CD14-positive monocyte (primary cell): Measurements from ENCODE around the gene LPIN1. TPM values are rescaled to one million over a fixed set of nuclear protein-coding genes. Genes with fewer than 3 reads are reported as not detected.

ENCODE experiments used
- DNase-seq, 3 donors: peaks; one replicate each; pipeline ENCODE4 v3.0.0-alpha.2; 2011 to 2022
- H2AFZ ChIP-seq: 2 replicates; pipeline ENCODE4 v1.6.0; 2012; ENCODE audit warnings: mild to moderate bottlenecking, low read depth, low read length, inconsistent platforms; ENCODE audit not compliant: insufficient read depth, poor library complexity, severe bottlenecking
- H3K27ac ChIP-seq, 2 donors: 1 replicate in 1 of 2; 2 replicates in 1 of 2; pipeline ENCODE4 v1.5.1; 2012 to 2013; ENCODE audit warnings: low read length in 2 of 2, control low read depth in 1 of 2, inconsistent platforms in 1 of 2, low read depth in 1 of 2, mild to moderate bottlenecking in 1 of 2
- H3K27me3 ChIP-seq, 2 donors: one replicate each; pipeline versions ENCODE4 v1.6.0 to v1.6.1; 2011 to 2013; ENCODE audit warnings: low read length in 2 of 2; ENCODE audit not compliant: control insufficient read depth in 2 of 2, insufficient read depth in 2 of 2
- H3K36me3 ChIP-seq, 2 donors: replicated peaks in 1 of 2; 1 replicate in 1 of 2; 2 replicates in 1 of 2; pipeline versions ENCODE4 v1.5.1 to v1.6.1; 2012 to 2013; ENCODE audit warnings: low read length in 2 of 2, control low read depth in 1 of 2, inconsistent platforms in 1 of 2, mild to moderate bottlenecking in 1 of 2; ENCODE audit not compliant: insufficient read depth in 2 of 2, control insufficient read depth in 1 of 2
- H3K4me1 ChIP-seq, 2 donors: 1 replicate in 1 of 2; 2 replicates in 1 of 2; pipeline versions ENCODE4 v1.5.1 to v1.6.1; 2012 to 2013; ENCODE audit warnings: low read length in 2 of 2, control low read depth in 1 of 2, inconsistent platforms in 1 of 2, mild to moderate bottlenecking in 1 of 2, moderate library complexity in 1 of 2; ENCODE audit not compliant: insufficient read depth in 2 of 2, control insufficient read depth in 1 of 2
- H3K4me2 ChIP-seq: replicated peaks from 2 replicates; pipeline ENCODE3; 2012; ENCODE audit warnings: low read length, moderate library complexity, mild to moderate bottlenecking; ENCODE audit not compliant: poor library complexity, severe bottlenecking; ENCODE audit errors: extremely low read depth
- H3K4me3 ChIP-seq, 3 experiments: fragments of 200-600 bp in 1 of 3; sonication (generic) in 1 of 3; replicated peaks in 1 of 3; 1 replicate in 2 of 3; 2 replicates in 1 of 3; pipeline ENCODE4 v1.5.1; 2011 to 2013; ENCODE audit warnings: low read length in 3 of 3, mild to moderate bottlenecking in 3 of 3, control low read depth in 2 of 3, low read depth in 2 of 3, inconsistent platforms in 1 of 3, moderate library complexity in 1 of 3
- H3K79me2 ChIP-seq: 2 replicates; pipeline ENCODE4 v1.6.0; 2012; ENCODE audit warnings: mild to moderate bottlenecking, control low read depth, inconsistent platforms, low read length, moderate library complexity; ENCODE audit not compliant: insufficient read depth
- H3K9ac ChIP-seq: 2 replicates; pipeline ENCODE4 v1.6.0; 2017; ENCODE audit warnings: low read length, mild to moderate bottlenecking; ENCODE audit not compliant: insufficient read depth, poor library complexity, severe bottlenecking
- H3K9me3 ChIP-seq, 2 donors: replicated peaks in 1 of 2; 1 replicate in 1 of 2; 2 replicates in 1 of 2; pipeline versions ENCODE4 v1.5.1 to v1.6.1; 2012 to 2013; ENCODE audit warnings: low read length in 2 of 2, control low read depth in 1 of 2; ENCODE audit not compliant: control insufficient read depth in 1 of 2, insufficient read depth in 1 of 2
- H4K20me1 ChIP-seq: 2 replicates; pipeline ENCODE4 v1.6.0; 2012; ENCODE audit warnings: mild to moderate bottlenecking, low read length, control low read depth, moderate library complexity; ENCODE audit not compliant: insufficient read depth
- H3K27ac Mint-ChIP-seq, 7 donors: one replicate each; pipeline ENCODE4 v1.8.0; 2020; ENCODE audit warnings: mild to moderate bottlenecking in 7 of 7, mixed read lengths in 7 of 7, moderate library complexity in 6 of 7, inconsistent platforms in 2 of 7
- H3K27me3 Mint-ChIP-seq, 3 donors: one replicate each; pipeline ENCODE4 v1.8.0; 2021 to 2022; ENCODE audit warnings: low read depth in 3 of 3, mild to moderate bottlenecking in 3 of 3, mixed read lengths in 3 of 3, moderate library complexity in 3 of 3, inconsistent platforms in 1 of 3
- H3K36me3 Mint-ChIP-seq, 2 donors: one replicate each; pipeline ENCODE4 v1.8.0; 2020; ENCODE audit warnings: mixed read lengths in 2 of 2, inconsistent platforms in 1 of 2, mild to moderate bottlenecking in 1 of 2
- H3K4me1 Mint-ChIP-seq: one replicate; pipeline ENCODE4 v1.8.0; 2020; ENCODE audit warnings: mild to moderate bottlenecking, mixed read lengths
- H3K4me3 Mint-ChIP-seq, 2 donors: one replicate each; pipeline ENCODE4 v1.8.0; 2020; ENCODE audit warnings: mild to moderate bottlenecking in 2 of 2, mixed read lengths in 2 of 2, moderate library complexity in 1 of 2
- H3K9me3 Mint-ChIP-seq, 7 donors: one replicate each; pipeline ENCODE4 v1.8.0; 2020 to 2022; ENCODE audit warnings: mixed read lengths in 7 of 7, mild to moderate bottlenecking in 6 of 7, moderate library complexity in 6 of 7, inconsistent platforms in 2 of 7
- WGBS: methylation state at CpG from one replicate; pipeline ENCODE4 v1.1.5; 2013; ENCODE audit warnings: missing lambda C conversion rate; ENCODE audit not compliant: insufficient coverage; 5-methylcytosine and 5-hydroxymethylcytosine counted together
- intact Hi-C, 2 donors: fragments of 100-400 bp; cut with micrococcal nuclease; formaldehyde crosslinking; loops; one replicate each; pipeline versions ENCODE4 v1.15.0 to v1.15.1; 2023
- polyA plus RNA-seq, 3 donors: library from polyadenylated mRNA; depleted of rRNA in 1 of 3; unstranded in 2 of 3; stranded (reverse) in 1 of 3; fragments of 300-500 nt in 2 of 3; fragments of >200 nt in 1 of 3; fragmentation: Illumina TruSeq in 2 of 3; gene quantifications; 1 replicate in 2 of 3; 2 replicates in 1 of 3; pipeline ENCODE4 v1.2.3, GENCODE V29; 2012 to 2021
- TF ChIP-seq, protein P1 (sequence below): fragments of 200-600 bp; IDR thresholded peaks from one replicate; pipeline ENCODE4 v1.8.0; 2022; ENCODE audit warnings: antibody characterized with exemption, mild to moderate bottlenecking

LPIN1 gene
- polyA plus RNA-seq, 3 donors: 1.8 to 17.6 (median 2.7) TPM

DNA sequence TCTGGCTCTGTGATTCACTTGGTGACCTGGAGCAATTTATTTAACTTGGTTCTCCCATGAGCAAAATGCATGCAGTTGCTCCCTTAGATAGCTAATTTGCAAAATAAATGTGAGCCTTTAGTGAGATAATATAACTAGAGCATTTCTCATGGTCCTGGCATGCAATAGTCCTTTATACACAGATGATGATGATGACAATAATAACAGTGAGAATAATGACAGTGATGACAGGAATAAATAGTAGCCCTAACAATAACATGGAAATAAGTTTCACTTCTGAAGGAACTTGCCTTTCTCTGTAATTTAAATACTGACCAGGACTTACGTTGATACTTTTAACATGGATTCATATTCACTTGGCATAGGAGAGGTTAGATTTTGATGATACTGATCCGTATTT, 49.2 kb downstream of the LPIN1 start:
- WGBS: no CpG with 5 or more reads among the region's 2 CpGs
- Histone ChIP-seq H3K36me3 (peaks cover 74 to 100% of the 10 kb centered on the region in 2 donors), H3K9me3 (no peaks in the 10 kb centered on the region), H3K9ac (no peak overlapping the region), H3K27ac (no peak overlapping the region), H3K79me2 (no peaks in the 10 kb centered on the region), H3K4me1 (no peaks in the 10 kb centered on the region), H3K4me3 (no peak overlapping the region), H3K4me2 (no peak overlapping the region), H3K27me3 (no peaks in the 10 kb centered on the region), H2AFZ (no peak overlapping the region), H4K20me1 (no peaks in the 10 kb centered on the region)
- peaks cover 0 to 4% (median 2%) of the 10 kb centered on the region in 3 donors for H3K27me3 Mint-ChIP-seq
- H3K27ac Mint-ChIP-seq: no peak overlapping the region
- peaks cover 0 to 1% (median 0%) of the 10 kb centered on the region in 7 donors for H3K9me3 Mint-ChIP-seq
- DNase-seq: no peak
- peaks cover 88 to 93% of the 10 kb centered on the region in 2 donors for H3K36me3 Mint-ChIP-seq
- intact Hi-C loops: loop anchor here in 1 of 2 donors (10.0 kb wide), 1 partner anchor 1209 kb away; no protein-coding TSS in a partner anchor
- TF ChIP-seq, protein P1, sequence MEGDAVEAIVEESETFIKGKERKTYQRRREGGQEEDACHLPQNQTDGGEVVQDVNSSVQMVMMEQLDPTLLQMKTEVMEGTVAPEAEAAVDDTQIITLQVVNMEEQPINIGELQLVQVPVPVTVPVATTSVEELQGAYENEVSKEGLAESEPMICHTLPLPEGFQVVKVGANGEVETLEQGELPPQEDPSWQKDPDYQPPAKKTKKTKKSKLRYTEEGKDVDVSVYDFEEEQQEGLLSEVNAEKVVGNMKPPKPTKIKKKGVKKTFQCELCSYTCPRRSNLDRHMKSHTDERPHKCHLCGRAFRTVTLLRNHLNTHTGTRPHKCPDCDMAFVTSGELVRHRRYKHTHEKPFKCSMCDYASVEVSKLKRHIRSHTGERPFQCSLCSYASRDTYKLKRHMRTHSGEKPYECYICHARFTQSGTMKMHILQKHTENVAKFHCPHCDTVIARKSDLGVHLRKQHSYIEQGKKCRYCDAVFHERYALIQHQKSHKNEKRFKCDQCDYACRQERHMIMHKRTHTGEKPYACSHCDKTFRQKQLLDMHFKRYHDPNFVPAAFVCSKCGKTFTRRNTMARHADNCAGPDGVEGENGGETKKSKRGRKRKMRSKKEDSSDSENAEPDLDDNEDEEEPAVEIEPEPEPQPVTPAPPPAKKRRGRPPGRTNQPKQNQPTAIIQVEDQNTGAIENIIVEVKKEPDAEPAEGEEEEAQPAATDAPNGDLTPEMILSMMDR: no peak
- no peak overlapping the region for H3K4me3 Mint-ChIP-seq
- no peaks in the 10 kb centered on the region for H3K4me1 Mint-ChIP-seq

DNA sequence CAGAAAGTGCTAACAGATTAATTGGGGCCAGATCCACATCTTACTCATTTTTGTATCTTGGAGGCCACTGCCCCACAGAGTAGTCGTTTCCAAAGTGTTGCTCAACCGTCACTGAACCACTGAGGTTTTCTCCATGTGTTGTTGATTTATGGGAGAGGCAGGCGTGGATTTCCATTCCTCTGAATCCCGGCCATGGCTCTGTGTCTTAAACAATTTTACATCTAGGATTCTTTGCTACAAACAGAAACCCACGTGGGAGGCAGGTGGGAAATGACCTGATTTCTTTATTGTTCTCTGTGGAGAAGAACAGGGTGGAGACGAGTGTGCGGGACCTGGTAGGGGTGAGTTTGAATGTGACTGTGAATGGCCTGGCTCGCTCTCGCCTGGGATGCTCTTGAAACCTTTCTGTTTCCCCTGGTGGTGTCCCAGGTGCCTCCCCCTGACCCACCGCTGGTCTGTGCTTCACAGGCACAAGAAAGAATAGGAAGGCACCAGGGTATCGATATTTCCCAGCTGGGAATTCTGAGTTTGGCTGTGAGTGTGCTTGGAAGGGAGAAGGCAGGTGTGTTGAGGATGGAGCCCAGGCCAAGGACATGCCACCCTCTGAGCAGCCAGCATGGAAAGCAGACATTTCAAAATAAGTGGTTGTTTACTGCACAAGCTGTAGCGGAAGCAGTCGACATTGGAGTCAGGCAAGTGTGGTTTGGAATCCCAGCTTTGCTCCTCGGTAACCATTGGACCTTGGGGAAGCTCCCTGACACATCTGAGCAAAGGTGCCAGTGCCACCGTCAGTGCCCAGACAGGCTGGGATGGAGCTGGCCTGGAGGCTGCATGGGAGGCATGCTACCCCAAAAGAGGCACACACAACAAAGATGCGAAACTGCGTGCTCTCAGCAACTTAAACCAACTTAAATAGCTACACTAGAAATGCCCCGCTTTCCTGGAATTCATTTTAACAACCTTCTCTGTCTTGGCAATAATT, 50.0 kb downstream of the LPIN1 start:
- no peaks in the 10 kb centered on the region for H4K20me1 ChIP-seq
- WGBS: 95% methylated on average over 9 of the region's 18 CpGs
- peaks cover 87 to 89% of the 10 kb centered on the region in 2 donors for H3K36me3 Mint-ChIP-seq
- H3K4me3 Mint-ChIP-seq: no peak overlapping the region
- no peaks in the 10 kb centered on the region for H3K4me1 Mint-ChIP-seq
- TF ChIP-seq, protein P1: no peak
- H3K36me3 ChIP-seq: peaks cover 69 to 93% of the 10 kb centered on the region in 2 donors
- no peak overlapping the region for H3K4me3 ChIP-seq
- peaks cover 0 to 1% (median 0%) of the 10 kb centered on the region in 7 donors for H3K9me3 Mint-ChIP-seq
- no peaks in the 10 kb centered on the region for H3K4me1 ChIP-seq
- no peaks in the 10 kb centered on the region for H3K79me2 ChIP-seq
- H3K27me3 Mint-ChIP-seq: peaks cover 0 to 4% (median 2%) of the 10 kb centered on the region in 3 donors
- no peaks in the 10 kb centered on the region for H3K27me3 ChIP-seq
- intact Hi-C loops: loop anchor here in 1 of 2 donors (10.0 kb wide), 1 partner anchor 1208 kb away; no protein-coding TSS in a partner anchor
- DNase-seq: no peak
- H2AFZ ChIP-seq: no peak overlapping the region
- no peak overlapping the region for H3K27ac ChIP-seq
- H3K9ac ChIP-seq: no peak overlapping the region
- H3K9me3 ChIP-seq: no peaks in the 10 kb centered on the region
- peak overlapping the region in 1 of 7 donors; percentile 55 for H3K27ac Mint-ChIP-seq
- no peak overlapping the region for H3K4me2 ChIP-seq
